H9 (cell line): ENCODE results near the gene DIRAS2. TPM values are rescaled to one million over a fixed set of nuclear protein-coding genes. Genes with fewer than 3 reads are reported as not detected.

Experiments used
- DNase-seq: peaks from one replicate; pipeline ENCODE4 v3.0.0-alpha.2; 2017
- H2AFZ ChIP-seq: one replicate; pipeline ENCODE4 v1.6.1; 2013; ENCODE audit warnings: mild to moderate bottlenecking, low read length, control low read depth, moderate library complexity
- H2AK5ac ChIP-seq: 2 replicates; pipeline ENCODE4 v1.6.1; 2013; ENCODE audit warnings: low read length, control low read depth, mixed read lengths; ENCODE audit not compliant: insufficient read length
- H2BK120ac ChIP-seq: one replicate; pipeline ENCODE4 v1.6.1; 2013; ENCODE audit warnings: low read depth, mild to moderate bottlenecking, low read length, control low read depth, inconsistent platforms; ENCODE audit not compliant: poor library complexity, severe bottlenecking
- H2BK12ac ChIP-seq: 2 replicates; pipeline ENCODE4 v1.6.1; 2013; ENCODE audit warnings: low read length, control low read depth, mixed read lengths, low read depth; ENCODE audit not compliant: insufficient read length
- H2BK15ac ChIP-seq: 2 replicates; pipeline ENCODE4 v1.6.1; 2013; ENCODE audit warnings: low read depth, low read length, control low read depth
- H2BK20ac ChIP-seq: one replicate; pipeline ENCODE4 v1.6.1; 2013; ENCODE audit warnings: low read depth, mild to moderate bottlenecking, low read length, control low read depth, inconsistent platforms; ENCODE audit not compliant: poor library complexity, severe bottlenecking
- H2BK5ac ChIP-seq: 2 replicates; pipeline ENCODE4 v1.6.1; 2013; ENCODE audit warnings: low read length, control low read depth, mixed read lengths; ENCODE audit not compliant: insufficient read length
- H3K14ac ChIP-seq: 2 replicates; pipeline ENCODE4 v1.6.1; 2013; ENCODE audit warnings: low read length, control low read depth; ENCODE audit not compliant: insufficient read depth
- H3K18ac ChIP-seq: 2 replicates; pipeline ENCODE4 v1.6.1; 2013; ENCODE audit warnings: low read depth, mild to moderate bottlenecking, mixed read lengths, low read length, control low read depth; ENCODE audit not compliant: insufficient read length
- H3K23ac ChIP-seq: 2 replicates; pipeline ENCODE4 v1.6.1; 2013; ENCODE audit warnings: low read length, control low read depth, mixed read lengths, low read depth; ENCODE audit not compliant: insufficient read length
- H3K23me2 ChIP-seq: 2 replicates; pipeline ENCODE4 v1.6.1; 2013; ENCODE audit warnings: low read depth, mild to moderate bottlenecking, mixed read lengths, low read length, control low read depth; ENCODE audit not compliant: insufficient read length, poor library complexity, severe bottlenecking
- H3K27ac ChIP-seq: 2 replicates; pipeline ENCODE4 v1.5.1; 2013; ENCODE audit warnings: low read length, control low read depth, mixed read lengths, low read depth; ENCODE audit not compliant: insufficient read length
- H3K27me3 ChIP-seq: 2 replicates; pipeline ENCODE4 v1.6.1; 2013; ENCODE audit warnings: low read length, control low read depth, inconsistent platforms; ENCODE audit not compliant: insufficient read depth
- H3K4ac ChIP-seq: 2 replicates; pipeline ENCODE4 v1.6.1; 2013; ENCODE audit warnings: low read depth, mild to moderate bottlenecking, control low read depth, inconsistent platforms, low read length, moderate library complexity
- H3K4me1 ChIP-seq: 2 replicates; pipeline ENCODE4 v1.6.1; 2013; ENCODE audit warnings: low read length, control low read depth, inconsistent platforms; ENCODE audit not compliant: insufficient read depth
- H3K4me2 ChIP-seq: 2 replicates; pipeline ENCODE4 v1.6.1; 2013; ENCODE audit warnings: low read length, control low read depth, mixed read lengths; ENCODE audit not compliant: insufficient read length, insufficient read depth
- H3K56ac ChIP-seq: 2 replicates; pipeline ENCODE4 v1.6.1; 2013; ENCODE audit warnings: low read depth, mild to moderate bottlenecking, mixed read lengths, low read length, control low read depth; ENCODE audit not compliant: insufficient read length
- H3K79me1 ChIP-seq: 2 replicates; pipeline ENCODE4 v1.6.1; 2013; ENCODE audit warnings: low read depth, mild to moderate bottlenecking, moderate library complexity, low read length, control low read depth, inconsistent platforms; ENCODE audit not compliant: insufficient read depth, poor library complexity, severe bottlenecking
- H3K79me2 ChIP-seq: 2 replicates; pipeline ENCODE4 v1.6.1; 2013; ENCODE audit warnings: low read length, control low read depth, inconsistent platforms; ENCODE audit not compliant: insufficient read depth
- H3K9ac ChIP-seq: 2 replicates; pipeline ENCODE4 v1.6.1; 2013; ENCODE audit warnings: low read length, control low read depth, mixed read lengths; ENCODE audit not compliant: insufficient read length; ENCODE audit errors: extremely low read depth
- H3K9me3 ChIP-seq: one replicate; pipeline ENCODE4 v1.6.1; 2013; ENCODE audit warnings: low read depth, low read length, inconsistent platforms; ENCODE audit not compliant: control insufficient read depth
- H3T11ph ChIP-seq: one replicate; pipeline ENCODE4 v1.6.1; 2013; ENCODE audit warnings: mild to moderate bottlenecking, low read length, control low read depth, inconsistent platforms
- H4K20me1 ChIP-seq: one replicate; pipeline ENCODE4 v1.6.1; 2013; ENCODE audit not compliant: control insufficient read depth, insufficient read length, insufficient read depth
- H4K5ac ChIP-seq: 2 replicates; pipeline ENCODE4 v1.6.1; 2013; ENCODE audit warnings: low read depth, mild to moderate bottlenecking, mixed read lengths, low read length, control low read depth; ENCODE audit not compliant: insufficient read length
- H4K8ac ChIP-seq: replicated peaks from 2 replicates; pipeline ENCODE4 v1.6.1; 2013; ENCODE audit warnings: low read length, control low read depth, mixed read lengths, low read depth; ENCODE audit not compliant: insufficient read length
- H4K91ac ChIP-seq: 2 replicates; pipeline ENCODE4 v1.6.1; 2013; ENCODE audit warnings: low read depth, mild to moderate bottlenecking, moderate library complexity, mixed read lengths, low read length, control low read depth; ENCODE audit not compliant: insufficient read length
- H3K27ac Mint-ChIP-seq, 3 experiments: 2 replicates in 2 of 3; 3 replicates in 1 of 3; pipeline ENCODE4 v1.8.0; 2020 to 2021; ENCODE audit warnings: mixed read lengths in 3 of 3, mild to moderate bottlenecking in 1 of 3, moderate library complexity in 1 of 3
- H3K27me3 Mint-ChIP-seq: 2 replicates; pipeline ENCODE4 v1.8.0; 2021; ENCODE audit warnings: low read depth, mild to moderate bottlenecking, moderate library complexity, mixed read lengths
- H3K36me3 Mint-ChIP-seq, 3 experiments: 2 replicates in 2 of 3; 3 replicates in 1 of 3; pipeline ENCODE4 v1.8.0; 2020 to 2021; ENCODE audit warnings: low read depth in 3 of 3, mixed read lengths in 3 of 3; ENCODE audit not compliant: insufficient read depth in 1 of 3
- H3K4me1 Mint-ChIP-seq, 2 experiments: 2 replicates each; pipeline ENCODE4 v1.8.0; 2020; ENCODE audit warnings: mixed read lengths in 2 of 2
- H3K4me3 Mint-ChIP-seq, 2 experiments: 2 replicates in 1 of 2; 3 replicates in 1 of 2; pipeline ENCODE4 v1.8.0; 2020 to 2021; ENCODE audit warnings: mild to moderate bottlenecking in 2 of 2, mixed read lengths in 2 of 2, moderate library complexity in 1 of 2
- H3K9me3 Mint-ChIP-seq, 2 experiments: 2 replicates in 1 of 2; 3 replicates in 1 of 2; pipeline ENCODE4 v1.8.0; 2020; ENCODE audit warnings: mild to moderate bottlenecking in 2 of 2, mixed read lengths in 2 of 2, moderate library complexity in 1 of 2
- WGBS: extraction: QIAGEN DNeasy Blood & Tissue Kit; methylation state at CpG from one replicate; pipeline ENCODE4 v1.1.7; 2013; ENCODE audit warnings: missing lambda C conversion rate, low lambda C conversion rate, mixed read lengths; ENCODE audit not compliant: insufficient read length; ENCODE audit errors: extremely low coverage; 5-methylcytosine and 5-hydroxymethylcytosine counted together
- total RNA-seq: library from RNA; stranded (reverse); gene quantifications from 2 replicates; pipeline ENCODE4 v1.2.1, GENCODE V29; 2021
- TF ChIP-seq, protein P1 (sequence below): fragments of 200-600 bp; sonication (generic); conservative IDR thresholded peaks from 3 replicates; pipeline ENCODE4 v1.8.0; 2021; ENCODE audit warnings: antibody characterized with exemption, mild to moderate bottlenecking

Gene DIRAS2
- total RNA-seq, 1 experiment from 2014 or later = not detected

DNA sequence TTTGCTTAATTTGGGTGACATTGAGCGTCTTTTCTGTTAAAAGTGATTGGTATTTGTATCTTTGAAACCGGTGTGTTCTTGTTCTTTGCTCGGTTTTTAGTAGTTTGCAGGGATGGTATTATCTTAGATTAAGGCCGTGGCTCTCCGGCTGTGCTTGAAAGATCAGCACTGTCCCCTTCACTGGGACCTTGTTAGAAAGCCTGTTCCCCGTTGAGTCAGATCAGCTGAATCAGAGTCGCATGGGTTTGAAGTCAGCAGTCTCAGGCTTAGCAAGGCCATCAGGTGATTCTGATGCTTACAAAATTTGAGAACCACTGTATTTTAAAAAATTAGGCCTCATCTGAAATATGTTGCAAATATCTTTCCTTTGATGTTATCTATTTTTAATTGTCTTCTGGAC lies 5.0 kb downstream of the DIRAS2 start:
- Histone ChIP-seq H2BK15ac (no peak overlapping the region), H4K91ac (no peak overlapping the region), H3K4me1 (no peaks in the 10 kb centered on the region; the same call in 1 of the 2 replicates), H3K9me3 (no peaks in the 10 kb centered on the region), H3K23ac (no peak overlapping the region), H2BK12ac (no peak overlapping the region), H4K20me1 (no peaks in the 10 kb centered on the region), H3T11ph (no peak overlapping the region), H2BK120ac (no peak overlapping the region), H3K27ac (no peak overlapping the region), H4K8ac (no peak overlapping the region), H3K27me3 (peaks cover 3% of the 10 kb centered on the region), H3K79me1 (no peaks in the 10 kb centered on the region), H3K79me2 (no peaks in the 10 kb centered on the region), H3K4ac (no peak overlapping the region), H2BK5ac (no peak overlapping the region), H4K5ac (no peak overlapping the region), H3K4me2 (no peak overlapping the region), H3K18ac (no peak overlapping the region), H2AFZ (no peak overlapping the region), H3K23me2 (peaks cover 2% of the 10 kb centered on the region), H2BK20ac (no peak overlapping the region), H3K56ac (no peak overlapping the region), H3K14ac (no peak overlapping the region), H2AK5ac (no peak overlapping the region), H3K9ac (no peak overlapping the region)
- no peak for DNase-seq
- H3K4me3 Mint-ChIP-seq = no peak overlapping the region
- no peaks in the 10 kb centered on the region for H3K36me3 Mint-ChIP-seq
- TF ChIP-seq, protein P1, sequence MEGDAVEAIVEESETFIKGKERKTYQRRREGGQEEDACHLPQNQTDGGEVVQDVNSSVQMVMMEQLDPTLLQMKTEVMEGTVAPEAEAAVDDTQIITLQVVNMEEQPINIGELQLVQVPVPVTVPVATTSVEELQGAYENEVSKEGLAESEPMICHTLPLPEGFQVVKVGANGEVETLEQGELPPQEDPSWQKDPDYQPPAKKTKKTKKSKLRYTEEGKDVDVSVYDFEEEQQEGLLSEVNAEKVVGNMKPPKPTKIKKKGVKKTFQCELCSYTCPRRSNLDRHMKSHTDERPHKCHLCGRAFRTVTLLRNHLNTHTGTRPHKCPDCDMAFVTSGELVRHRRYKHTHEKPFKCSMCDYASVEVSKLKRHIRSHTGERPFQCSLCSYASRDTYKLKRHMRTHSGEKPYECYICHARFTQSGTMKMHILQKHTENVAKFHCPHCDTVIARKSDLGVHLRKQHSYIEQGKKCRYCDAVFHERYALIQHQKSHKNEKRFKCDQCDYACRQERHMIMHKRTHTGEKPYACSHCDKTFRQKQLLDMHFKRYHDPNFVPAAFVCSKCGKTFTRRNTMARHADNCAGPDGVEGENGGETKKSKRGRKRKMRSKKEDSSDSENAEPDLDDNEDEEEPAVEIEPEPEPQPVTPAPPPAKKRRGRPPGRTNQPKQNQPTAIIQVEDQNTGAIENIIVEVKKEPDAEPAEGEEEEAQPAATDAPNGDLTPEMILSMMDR = no peak
- WGBS = no CpG with 5 or more reads among the region's 7 CpGs
- peaks cover 8% of the 10 kb centered on the region in 2 experiments for H3K4me1 Mint-ChIP-seq
- H3K27ac Mint-ChIP-seq = no peak overlapping the region
- peaks cover 35% of the 10 kb centered on the region for H3K27me3 Mint-ChIP-seq
- no peaks in the 10 kb centered on the region for H3K9me3 Mint-ChIP-seq
